Nucleus accumbens (tissue), 56 donors: ENCODE measurements around the gene OTOP3.
A peak's percentile ranks its signal among the peaks of the same experiment; 100 is the strongest.

Source experiments
- DNase-seq, 56 donors: peaks; one replicate each; lab custom pipeline; 2025; lab: John Stamatoyannopoulos, UW

Gene OTOP3

GRCh38 chr17:74916136-74916850 lies 19.4 kb upstream of the OTOP3 start:
- DNase-seq = no peak

- DNase-seq = no peak
These were observed 18.9 kb upstream of the OTOP3 start for GRCh38 chr17:74916851-74917199.

GRCh38 chr17:74917430-74917829 lies 18.3 kb upstream of the OTOP3 start:
- DNase-seq = peak in 1 of 56 donors; percentile 20

GRCh38 chr17:74918906-74919305 lies 16.8 kb upstream of the OTOP3 start:
- no peak for DNase-seq

- DNase-seq = peak in 2 of 56 donors; percentile 5 to 27
These were observed 16.0 kb upstream of the OTOP3 start for GRCh38 chr17:74919440-74920305.

- DNase-seq = no peak
These were observed 15.4 kb upstream of the OTOP3 start for GRCh38 chr17:74920306-74920620.

GRCh38 chr17:74920642-74921025 lies 15.1 kb upstream of the OTOP3 start:
- DNase-seq = no peak

- no peak for DNase-seq
These were observed 14.5 kb upstream of the OTOP3 start for GRCh38 chr17:74921026-74921681.

- no peak for DNase-seq
These were observed 13.9 kb upstream of the OTOP3 start for GRCh38 chr17:74921769-74922168.

- no peak for DNase-seq
These were observed 13.5 kb upstream of the OTOP3 start for GRCh38 chr17:74922172-74922571.

GRCh38 chr17:74922694-74923537 lies 12.8 kb upstream of the OTOP3 start, which contains the start of gene USH1G:
USH1G (minus strand) TSS chr17:74923255; CDS start chr17:74923073, 182 bp downstream.
- DNase-seq = peak in 2 of 56 donors; percentile 14 to 32

GRCh38 chr17:74923538-74924249 lies 12.0 kb upstream of the OTOP3 start:
- peak in 23 of 56 donors; percentile 4 to 70 (median 28) for DNase-seq

- DNase-seq = peak in 4 of 56 donors; percentile 8 to 23 (median 11)
These were observed 11.3 kb upstream of the OTOP3 start, which contains the start of gene OTOP2 for GRCh38 chr17:74924250-74924948. OTOP2 (plus strand) TSS chr17:74924273; CDS start chr17:74924633, 360 bp downstream.

GRCh38 chr17:74925242-74925641 lies 10.5 kb upstream of the OTOP3 start:
- DNase-seq = no peak

- no peak for DNase-seq
These were observed 6.9 kb upstream of the OTOP3 start for GRCh38 chr17:74928786-74929185.

- no peak for DNase-seq
These were observed 5.1 kb upstream of the OTOP3 start for GRCh38 chr17:74930535-74931036.

GRCh38 chr17:74935048-74935447 lies 650 bp upstream of the OTOP3 start:
- DNase-seq = no peak

GRCh38 chr17:74936470-74936799 lies 737 bp downstream of the OTOP3 start:
- no peak for DNase-seq
